ENCODE data around the gene MYL11.
A peak's percentile ranks its signal among the peaks of the same experiment; 100 is the strongest.

MYL11 gene

GRCh38 chr16:30416047-30416603 lies 41.5 kb downstream of the MYL11 start:
- TF ChIP-seq ZFP30 (CRISPR knock-in tag; IDR thresholded peaks at IDR 0.05) (no peak), ARNTL (CRISPR knock-in tag; IDR thresholded peaks at IDR 0.05; ENCODE audit: borderline replicate concordance, low read depth) (no peak), ZNF8 (CRISPR knock-in tag; IDR thresholded peaks at IDR 0.05) (no peak), PPARA (CRISPR knock-in tag; IDR thresholded peaks at IDR 0.05; ENCODE audit: borderline replicate concordance) (no peak), GLIS3 (CRISPR knock-in tag; IDR thresholded peaks at IDR 0.05) (no peak), ISL1 (CRISPR knock-in tag; IDR thresholded peaks at IDR 0.05) (no peak)
- ATAC-seq = no peak

GRCh38 chr16:30416624-30417528 lies 42.3 kb downstream of the MYL11 start:
- peak; percentile 26; the same call in 2 of the 3 replicates for ATAC-seq
- TF ChIP-seq GLIS3 (CRISPR knock-in tag; IDR thresholded peaks at IDR 0.05) (no peak), ARNTL (CRISPR knock-in tag; IDR thresholded peaks at IDR 0.05; ENCODE audit: borderline replicate concordance, low read depth) (no peak), ESRRG (CRISPR knock-in tag; IDR thresholded peaks at IDR 0.05) (no peak)

GRCh38 chr16:30417529-30418349 lies 43.1 kb downstream of the MYL11 start:
- peak; percentile 89 for ATAC-seq
- no peak for TF ChIP-seq BACH2 (CRISPR knock-in tag; IDR thresholded peaks at IDR 0.05; ENCODE audit: borderline replicate concordance)
- no peak for TF ChIP-seq TOX (CRISPR knock-in tag; IDR thresholded peaks at IDR 0.05; ENCODE audit: borderline replicate concordance)
- no peak for TF ChIP-seq POU6F1 (CRISPR knock-in tag; IDR thresholded peaks at IDR 0.05; ENCODE audit: borderline replicate concordance, low read depth)
- TF ChIP-seq CSDC2 (CRISPR knock-in tag; IDR thresholded peaks at IDR 0.05) = 0 out of 2 replicates have a peak, but pooled peaks have one; percentile 33
- no peak for TF ChIP-seq ZC3H10 (CRISPR knock-in tag; IDR thresholded peaks at IDR 0.05)
- TF ChIP-seq ZFP3 (CRISPR knock-in tag; IDR thresholded peaks at IDR 0.05) = peak; percentile 74; the same call in 1 of the 2 replicates
- TF ChIP-seq ZFP30 (CRISPR knock-in tag; IDR thresholded peaks at IDR 0.05) = 0 out of 2 replicates have a peak, but pooled peaks have one; percentile 52
- TF ChIP-seq GLIS3 (CRISPR knock-in tag; IDR thresholded peaks at IDR 0.05) = no peak
- TF ChIP-seq TSHZ2 (CRISPR knock-in tag; IDR thresholded peaks at IDR 0.05) = peak; percentile 92
- no peak for TF ChIP-seq PATZ1 (CRISPR knock-in tag; IDR thresholded peaks at IDR 0.05; ENCODE audit: borderline replicate concordance)
- TF ChIP-seq SNAI2 (CRISPR knock-in tag; IDR thresholded peaks at IDR 0.05) = peak; percentile 50; the same call in 1 of the 2 replicates
- no peak; the same call in 1 of the 2 replicates for TF ChIP-seq ZNF70 (CRISPR knock-in tag; IDR thresholded peaks at IDR 0.05)
- no peak for TF ChIP-seq ARNTL (CRISPR knock-in tag; IDR thresholded peaks at IDR 0.05; ENCODE audit: borderline replicate concordance, low read depth)
- no peak for TF ChIP-seq TCF4 (CRISPR knock-in tag; IDR thresholded peaks at IDR 0.05; ENCODE audit: borderline replicate concordance)
- 0 out of 2 replicates have a peak, but pooled peaks have one; percentile 51 for TF ChIP-seq ZNF565 (CRISPR knock-in tag; conservative IDR thresholded peaks at IDR 0.05; ENCODE audit: low read depth)
